ENCODE data around the gene FZD4.
"Not testable (repeated sequence)": the region's sequence is repeated elsewhere in the genome, so short reads cannot be mapped to it uniquely, and the experiment has no call there.

The FZD4 gene

DNA sequence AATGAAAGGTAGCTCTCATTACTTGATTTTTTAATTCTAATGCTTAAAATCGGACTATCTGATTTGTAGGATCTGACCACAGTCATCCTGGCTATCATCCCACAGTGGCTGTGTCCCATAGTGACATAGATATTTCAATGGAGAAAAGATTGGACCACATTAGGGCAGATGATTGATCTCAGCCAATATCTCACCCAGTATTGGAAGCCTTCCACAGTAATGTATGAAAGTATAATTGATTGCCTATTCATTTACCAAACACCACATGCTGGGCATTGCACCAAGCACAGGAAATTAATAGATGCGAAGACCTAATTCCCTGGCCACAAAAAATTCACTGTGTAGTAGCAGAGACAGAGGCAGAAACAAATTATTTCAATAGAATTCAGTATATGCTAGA is 37.6 kb downstream of the FZD4 start:
- no peak overlapping the region for H3K4me3 ChIP-seq (ENCODE audit: low read length)
- no peak for DNase-seq (ENCODE audit: low read depth)
- TF ChIP-seq, protein P1, sequence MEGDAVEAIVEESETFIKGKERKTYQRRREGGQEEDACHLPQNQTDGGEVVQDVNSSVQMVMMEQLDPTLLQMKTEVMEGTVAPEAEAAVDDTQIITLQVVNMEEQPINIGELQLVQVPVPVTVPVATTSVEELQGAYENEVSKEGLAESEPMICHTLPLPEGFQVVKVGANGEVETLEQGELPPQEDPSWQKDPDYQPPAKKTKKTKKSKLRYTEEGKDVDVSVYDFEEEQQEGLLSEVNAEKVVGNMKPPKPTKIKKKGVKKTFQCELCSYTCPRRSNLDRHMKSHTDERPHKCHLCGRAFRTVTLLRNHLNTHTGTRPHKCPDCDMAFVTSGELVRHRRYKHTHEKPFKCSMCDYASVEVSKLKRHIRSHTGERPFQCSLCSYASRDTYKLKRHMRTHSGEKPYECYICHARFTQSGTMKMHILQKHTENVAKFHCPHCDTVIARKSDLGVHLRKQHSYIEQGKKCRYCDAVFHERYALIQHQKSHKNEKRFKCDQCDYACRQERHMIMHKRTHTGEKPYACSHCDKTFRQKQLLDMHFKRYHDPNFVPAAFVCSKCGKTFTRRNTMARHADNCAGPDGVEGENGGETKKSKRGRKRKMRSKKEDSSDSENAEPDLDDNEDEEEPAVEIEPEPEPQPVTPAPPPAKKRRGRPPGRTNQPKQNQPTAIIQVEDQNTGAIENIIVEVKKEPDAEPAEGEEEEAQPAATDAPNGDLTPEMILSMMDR (IDR thresholded peaks at IDR 0.05; ENCODE audit: insufficient read depth, low read depth, low read length, missing control alignments) = no peak

DNA sequence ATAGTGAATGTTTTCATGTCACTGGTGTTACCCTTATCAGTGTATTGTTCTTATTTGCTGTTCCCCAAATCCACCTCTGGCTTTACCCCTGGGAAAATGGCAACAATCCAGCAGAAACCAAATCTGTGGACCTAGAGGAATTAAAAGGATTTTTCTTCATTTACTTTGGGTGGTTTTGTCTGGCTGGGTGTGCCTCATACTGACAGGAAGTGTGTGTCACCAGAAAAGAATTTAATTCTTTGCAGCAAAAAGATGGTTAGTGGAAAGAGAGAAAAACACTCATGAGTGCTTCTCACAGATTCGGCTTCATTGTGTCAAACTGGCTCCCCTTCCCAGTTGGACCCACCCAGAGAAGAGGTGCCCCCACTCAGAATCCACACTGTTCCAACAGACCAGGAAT is 38.9 kb downstream of the FZD4 start:
- TF ChIP-seq, protein P1 (IDR thresholded peaks at IDR 0.05; ENCODE audit: insufficient read depth, low read depth, low read length, missing control alignments) = no peak
- no peak overlapping the region for H3K4me3 ChIP-seq (ENCODE audit: low read length)
- DNase-seq (ENCODE audit: low read depth) = peak; percentile 60

DNA sequence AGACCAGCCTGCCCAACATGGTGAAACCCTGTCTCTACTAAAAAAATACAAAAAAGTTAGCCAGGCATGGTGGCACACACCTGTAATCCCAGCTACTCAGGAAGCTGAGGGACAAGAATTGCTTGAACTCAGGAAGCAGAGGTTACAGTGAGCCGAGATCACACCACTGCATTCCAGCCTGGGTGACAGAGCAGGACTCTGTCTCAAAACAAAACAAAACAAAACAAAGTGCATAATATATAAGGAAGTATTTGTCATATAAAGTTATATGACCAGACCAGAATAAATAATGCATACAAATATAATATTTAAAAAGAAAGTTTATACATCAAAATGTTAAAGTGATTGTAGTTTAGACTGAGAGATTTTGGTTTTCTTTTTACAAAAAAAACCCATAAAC is 39.3 kb downstream of the FZD4 start:
- DNase-seq (ENCODE audit: low read depth); H3K4me3 ChIP-seq (ENCODE audit: low read length): not testable (repeated sequence)

DNA sequence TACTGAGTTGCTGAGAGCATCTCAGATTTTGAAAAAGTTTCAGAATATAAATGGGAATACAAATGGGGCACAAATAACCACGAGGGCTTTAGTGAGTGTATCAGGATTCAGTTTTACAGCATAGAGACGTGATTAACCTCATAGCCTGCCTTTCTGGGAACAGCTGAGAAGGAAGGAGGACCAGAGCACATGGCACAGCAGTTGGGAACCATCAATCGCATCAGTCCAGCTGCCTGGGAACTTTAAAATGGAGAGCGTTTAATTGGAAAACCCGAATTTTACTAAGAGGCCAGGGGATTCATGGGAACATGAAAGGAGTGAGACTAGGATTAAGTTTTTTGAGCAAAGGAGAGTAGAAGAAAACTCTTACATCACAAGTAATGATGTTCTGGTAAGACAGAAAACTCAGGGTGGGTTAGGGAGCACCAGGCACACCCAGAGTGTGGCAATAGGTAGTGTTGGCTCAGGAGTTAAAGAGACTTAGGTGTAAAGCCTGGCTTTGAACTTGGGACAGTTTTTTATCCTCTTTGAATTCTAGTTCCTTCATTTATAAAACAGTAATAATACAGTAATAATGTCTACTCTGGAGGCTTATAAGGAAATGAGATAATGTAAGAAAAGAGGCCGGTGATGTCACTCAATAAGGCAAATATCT is 40.2 kb downstream of the FZD4 start:
- TF ChIP-seq, protein P1 (IDR thresholded peaks at IDR 0.05; ENCODE audit: insufficient read depth, low read depth, low read length, missing control alignments) = no peak
- DNase-seq (ENCODE audit: low read depth) = no peak

DNA sequence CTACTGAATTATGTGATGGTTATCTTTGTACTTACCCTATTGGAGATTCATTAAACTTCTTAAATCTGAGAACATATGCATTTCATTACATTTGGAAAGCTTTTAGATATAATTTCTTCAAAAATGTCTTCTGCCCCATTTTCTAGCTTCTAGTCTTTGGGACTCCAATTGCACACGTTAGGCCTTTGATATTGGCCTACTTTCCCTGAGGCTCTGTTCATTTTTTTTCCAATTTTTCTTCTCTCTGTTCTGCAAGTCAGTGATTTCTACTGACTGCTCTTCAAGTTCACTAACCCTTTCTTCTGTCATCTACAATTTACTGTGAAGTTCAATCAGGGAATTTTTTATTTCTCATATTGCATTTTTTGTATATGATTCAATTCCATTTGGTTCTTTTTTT is 43.0 kb downstream of the FZD4 start:
- no peak overlapping the region for H3K4me3 ChIP-seq (ENCODE audit: low read length)
- DNase-seq (ENCODE audit: low read depth) = no peak
- TF ChIP-seq, protein P1 (IDR thresholded peaks at IDR 0.05; ENCODE audit: insufficient read depth, low read depth, low read length, missing control alignments) = no peak

More for the DNA sequence above, 40.2 kb downstream of the FZD4 start:
- no peak overlapping the region for H3K4me3 ChIP-seq (ENCODE audit: low read length)

DNA sequence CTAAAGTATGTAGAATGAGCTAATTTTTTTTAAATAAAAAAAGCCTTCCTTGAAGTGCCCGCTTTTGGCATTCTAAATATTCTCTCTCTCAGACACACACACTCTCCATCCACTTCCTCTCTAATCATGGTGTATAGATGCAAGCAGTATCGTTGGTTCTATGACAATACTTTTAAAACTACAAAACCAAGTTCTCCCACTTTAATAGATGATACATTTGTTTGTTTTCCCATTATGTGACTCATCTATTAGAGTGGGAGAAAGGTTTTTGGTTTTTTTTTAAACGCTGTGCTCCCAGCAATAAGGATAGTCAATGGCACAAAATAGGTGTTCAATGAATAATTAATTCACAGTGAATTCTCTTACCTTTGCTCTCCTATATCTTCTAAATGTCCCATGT is 44.6 kb downstream of the FZD4 start:
- peak; percentile 24 for DNase-seq (ENCODE audit: low read depth)
- TF ChIP-seq, protein P1 (IDR thresholded peaks at IDR 0.05; ENCODE audit: insufficient read depth, low read depth, low read length, missing control alignments) = no peak
- H3K4me3 ChIP-seq (ENCODE audit: low read length) = no peak overlapping the region

DNA sequence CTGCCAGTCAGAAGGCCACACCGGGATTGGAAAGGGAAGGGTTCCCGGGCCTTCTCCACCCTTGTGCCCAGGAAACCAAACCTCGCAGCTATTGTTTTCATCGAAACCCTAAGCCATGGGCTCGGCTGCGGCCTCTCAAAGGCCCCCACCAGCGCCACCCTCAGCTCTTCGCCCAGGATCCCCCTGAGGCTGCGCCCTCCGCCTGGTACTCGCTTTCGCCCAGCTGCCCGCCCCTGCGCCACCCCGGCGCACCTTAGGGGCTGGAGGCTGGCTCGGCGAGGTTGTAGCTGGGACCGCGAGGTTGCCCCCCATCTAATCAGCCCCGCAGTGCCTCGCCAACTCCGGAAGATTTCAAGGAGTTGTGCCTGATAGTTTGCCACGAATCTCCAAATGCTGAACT is 49.0 kb downstream of the FZD4 start:
- no peak overlapping the region for H3K4me3 ChIP-seq (ENCODE audit: low read length)
- TF ChIP-seq, protein P1 (IDR thresholded peaks at IDR 0.05; ENCODE audit: insufficient read depth, low read depth, low read length, missing control alignments) = no peak
- no peak for DNase-seq (ENCODE audit: low read depth)
